ENCODE results near the gene ZNHIT1. TPM values are rescaled to one million over a fixed set of nuclear protein-coding genes. Genes with fewer than 3 reads are reported as not detected.

The ZNHIT1 gene
- total and polyA plus RNA-seq, 2 of the 8 experiments (the other 6 are each of a cell fraction or from before 2014, with no cell fraction given): 38.2 to 61.7 TPM

DNA sequence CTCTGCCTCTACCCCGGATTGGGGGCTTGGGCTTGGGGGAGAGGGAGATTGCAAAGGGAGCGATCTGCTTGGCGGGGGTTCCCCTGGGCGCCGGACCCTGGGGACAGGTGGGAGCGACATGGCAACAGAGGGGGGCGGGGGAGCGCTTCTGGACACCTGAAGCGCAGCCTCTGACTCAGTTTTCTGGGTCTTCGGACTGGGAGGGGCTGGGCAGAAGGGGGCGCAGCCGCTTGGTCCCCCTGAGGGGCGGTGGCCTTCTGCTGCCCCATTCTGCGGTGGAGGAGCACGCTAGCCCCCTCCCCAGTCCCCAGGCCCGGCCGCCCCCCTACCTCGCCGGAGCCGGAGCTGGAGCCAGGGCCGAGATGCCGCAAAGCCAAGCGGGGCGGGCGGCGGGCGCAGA lies 38.3 kb upstream of the ZNHIT1 start:
- Histone ChIP-seq H2AK5ac (ENCODE audit: low read depth, low read length) (no peak overlapping the region), H2BK15ac (ENCODE audit: low read length) (no peak overlapping the region), H2BK120ac (replicated peaks; ENCODE audit: low read depth, low read length) (no peak overlapping the region), H3K9me3 (ENCODE audit: insufficient read depth in 2 of 2, low read depth in 1 of 2, low read length in 1 of 2) (no peaks in the 10 kb centered on the region), H3K56ac (replicated peaks; ENCODE audit: insufficient read length, low read depth, low read length) (peak overlapping the region; percentile 13), H2BK20ac (ENCODE audit: low read length) (no peak overlapping the region), H3K79me2 (ENCODE audit: control insufficient read depth in 1 of 2, insufficient read depth in 2 of 2, low read length in 2 of 2) (no peaks in the 10 kb centered on the region), H4K91ac (replicated peaks; ENCODE audit: insufficient read length, low read length) (no peak overlapping the region), H3K79me1 (ENCODE audit: low read depth, low read length) (no peaks in the 10 kb centered on the region), H3K4me2 (ENCODE audit: insufficient read depth in 1 of 2, low read depth in 2 of 2, low read length in 2 of 2) (peak overlapping the region; percentile 90), H2BK5ac (ENCODE audit: low read depth, low read length) (no peak overlapping the region), H3K36me3 (ENCODE audit: control insufficient read depth in 2 of 4, insufficient read depth in 4 of 4, low read length in 3 of 4) (no peaks in the 10 kb centered on the region), H4K20me1 (replicated peaks in 1 of 2; ENCODE audit: control insufficient read depth in 1 of 2, insufficient read depth in 2 of 2, low read length in 2 of 2) (no peaks in the 10 kb centered on the region), H3K27me3 (replicated peaks in 1 of 4; ENCODE audit: control insufficient read depth in 3 of 4, extremely low read depth in 1 of 4, insufficient read depth in 3 of 4, low read length in 3 of 4) (peaks cover 25 to 63% (median 54%) of the 10 kb centered on the region in 4 experiments), H3K4ac (replicated peaks; ENCODE audit: insufficient read length, low read depth, low read length) (no peak overlapping the region), H2BK12ac (ENCODE audit: low read depth, low read length) (no peak overlapping the region), H4K8ac (ENCODE audit: extremely low read depth, insufficient read depth, low read length) (peak overlapping the region; percentile 10; the same call in 1 of the 2 replicates), H3K23ac (ENCODE audit: insufficient read length) (no peak overlapping the region), H4K5ac (ENCODE audit: insufficient read length, low read depth, low read length) (no peak overlapping the region), H3K23me2 (ENCODE audit: low read depth, low read length) (peaks cover 17% of the 10 kb centered on the region; the same call in 1 of the 2 replicates), H3K4me1 (replicated peaks in 1 of 4; ENCODE audit: control insufficient read depth in 3 of 4, insufficient read depth in 4 of 4, low read length in 3 of 4) (peaks cover 0 to 7% (median 3%) of the 10 kb centered on the region in 4 experiments; a peak in 6 of 7 replicates), H3K4me3 (ENCODE audit: extremely low read depth in 1 of 4, insufficient read depth in 2 of 4, low read depth in 3 of 4, low read length in 4 of 4) (peak overlapping the region; percentile 63 to 77 (median 68)), H3K27ac (ENCODE audit: low read depth, low read length) (no peak overlapping the region), H2AFZ (ENCODE audit: low read length) (no peak overlapping the region; the same call in 1 of the 2 replicates), H3K18ac (ENCODE audit: extremely low read depth, low read length) (no peak overlapping the region; the same call in 1 of the 2 replicates), H3K14ac (ENCODE audit: insufficient read length) (no peak overlapping the region), H3K9ac (replicated peaks in 1 of 4; ENCODE audit: extremely low read depth in 1 of 4, low read depth in 3 of 4, low read length in 3 of 4) (no peak overlapping the region)
- no CpG with 5 or more reads among the region's 27 CpGs for WGBS, 2 experiments (ENCODE audit: extremely low coverage in 1 of 2, insufficient coverage in 1 of 2, insufficient read length in 1 of 2, insufficient replicate concordance in 2 of 2, low coverage in 1 of 2, low lambda C conversion rate in 2 of 2, missing lambda C conversion rate in 1 of 2)
- ChIA-PET CTCF (ENCODE audit: partially characterized antibody) (interaction anchor here (0.7 to 1.2 kb wide), 2 partner anchors 9 to 11 kb away, joined by 3 to 8 read pairs; no protein-coding TSS in a partner anchor), POLR2A (ENCODE audit: partially characterized antibody) (interaction anchor here (1.0 to 1.3 kb wide), 2 partner anchors 18 to 20 kb away, joined by 3 to 4 read pairs; no protein-coding TSS in a partner anchor)
- TF ChIP-seq KDM4A (IDR thresholded peaks at IDR 0.05; ENCODE audit: low read depth, low read length, severe bottlenecking) (peak; percentile 29), NRF1 (IDR thresholded peaks at IDR 0.05; ENCODE audit: low read depth, low read length) (no peak)
- FAIRE-seq (no peak), DNase-seq (ENCODE audit: low read depth in 1 of 2, low spot score in 2 of 2) (no peak)
